ENCODE measurements around the gene LRRIQ4.

- TF ChIP-seq ZNF510 (tag by site-specific recombination; IDR thresholded peaks at IDR 0.05; ENCODE audit: insufficient replicate concordance), result no peak
- TF ChIP-seq, protein P1, sequence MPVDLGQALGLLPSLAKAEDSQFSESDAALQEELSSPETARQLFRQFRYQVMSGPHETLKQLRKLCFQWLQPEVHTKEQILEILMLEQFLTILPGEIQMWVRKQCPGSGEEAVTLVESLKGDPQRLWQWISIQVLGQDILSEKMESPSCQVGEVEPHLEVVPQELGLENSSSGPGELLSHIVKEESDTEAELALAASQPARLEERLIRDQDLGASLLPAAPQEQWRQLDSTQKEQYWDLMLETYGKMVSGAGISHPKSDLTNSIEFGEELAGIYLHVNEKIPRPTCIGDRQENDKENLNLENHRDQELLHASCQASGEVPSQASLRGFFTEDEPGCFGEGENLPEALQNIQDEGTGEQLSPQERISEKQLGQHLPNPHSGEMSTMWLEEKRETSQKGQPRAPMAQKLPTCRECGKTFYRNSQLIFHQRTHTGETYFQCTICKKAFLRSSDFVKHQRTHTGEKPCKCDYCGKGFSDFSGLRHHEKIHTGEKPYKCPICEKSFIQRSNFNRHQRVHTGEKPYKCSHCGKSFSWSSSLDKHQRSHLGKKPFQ (tag by site-specific recombination; IDR thresholded peaks at IDR 0.05), result no peak
- TF ChIP-seq, protein P2, sequence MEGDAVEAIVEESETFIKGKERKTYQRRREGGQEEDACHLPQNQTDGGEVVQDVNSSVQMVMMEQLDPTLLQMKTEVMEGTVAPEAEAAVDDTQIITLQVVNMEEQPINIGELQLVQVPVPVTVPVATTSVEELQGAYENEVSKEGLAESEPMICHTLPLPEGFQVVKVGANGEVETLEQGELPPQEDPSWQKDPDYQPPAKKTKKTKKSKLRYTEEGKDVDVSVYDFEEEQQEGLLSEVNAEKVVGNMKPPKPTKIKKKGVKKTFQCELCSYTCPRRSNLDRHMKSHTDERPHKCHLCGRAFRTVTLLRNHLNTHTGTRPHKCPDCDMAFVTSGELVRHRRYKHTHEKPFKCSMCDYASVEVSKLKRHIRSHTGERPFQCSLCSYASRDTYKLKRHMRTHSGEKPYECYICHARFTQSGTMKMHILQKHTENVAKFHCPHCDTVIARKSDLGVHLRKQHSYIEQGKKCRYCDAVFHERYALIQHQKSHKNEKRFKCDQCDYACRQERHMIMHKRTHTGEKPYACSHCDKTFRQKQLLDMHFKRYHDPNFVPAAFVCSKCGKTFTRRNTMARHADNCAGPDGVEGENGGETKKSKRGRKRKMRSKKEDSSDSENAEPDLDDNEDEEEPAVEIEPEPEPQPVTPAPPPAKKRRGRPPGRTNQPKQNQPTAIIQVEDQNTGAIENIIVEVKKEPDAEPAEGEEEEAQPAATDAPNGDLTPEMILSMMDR (tag by site-specific recombination; IDR thresholded peaks at IDR 0.05), result no peak
- no peak for TF ChIP-seq ZNF530 (tag by site-specific recombination; IDR thresholded peaks at IDR 0.05; ENCODE audit: low read depth)
- TF ChIP-seq ZEB2 (tag by site-specific recombination; IDR thresholded peaks at IDR 0.05), result no peak
- no peak for TF ChIP-seq REPIN1 (tag by site-specific recombination; IDR thresholded peaks at IDR 0.05; ENCODE audit: low read depth)
- no peak for TF ChIP-seq ZNF549 (tag by site-specific recombination; IDR thresholded peaks at IDR 0.05)
- no peak for TF ChIP-seq YY1 (tag by site-specific recombination; IDR thresholded peaks at IDR 0.05)
These were observed 608 bp downstream of the LRRIQ4 start for GRCh38 chr3:169813278-169813677.

Measured in HEK293 (cell line).